Psoas muscle (tissue), 8 donors: Measurements from ENCODE around the gene SRR. TPM values are rescaled to one million over a fixed set of nuclear protein-coding genes. Genes with fewer than 3 reads are reported as not detected.

Experiments
- ATAC-seq, 4 donors: fragments of 200-7000 bp; cut with Tn5 transposase; one replicate each; pipeline ENCODE4 v1.9.1; 2020; ENCODE audit warnings: moderate library complexity in 3 of 4, mild to moderate bottlenecking in 2 of 4
- DNase-seq, 2 donors: peaks; one replicate each; pipeline ENCODE4 v3.0.0-alpha.2; 2020
- H3K27ac ChIP-seq: fragments of 200-600 bp; one replicate; pipeline ENCODE4 v1.8.0; 2022
- H3K27me3 ChIP-seq, 3 donors: fragments of 200-600 bp in 1 of 3; one replicate each; pipeline versions ENCODE4 v1.6.1 to v1.8.0; 2013 to 2022; ENCODE audit warnings: low read length in 2 of 3, mild to moderate bottlenecking in 2 of 3, moderate library complexity in 1 of 3; ENCODE audit not compliant: insufficient read depth in 3 of 3
- H3K36me3 ChIP-seq, 2 donors: fragments of 200-600 bp in 1 of 2; one replicate each; pipeline versions ENCODE4 v1.6.1 to v1.8.0; 2013 to 2022; ENCODE audit warnings: low read depth in 1 of 2, mild to moderate bottlenecking in 1 of 2, moderate library complexity in 1 of 2; ENCODE audit not compliant: insufficient read depth in 1 of 2
- H3K4me1 ChIP-seq: fragments of 200-600 bp; one replicate; pipeline ENCODE4 v1.8.0; 2022
- H3K4me3 ChIP-seq: fragments of 200-600 bp; one replicate; pipeline ENCODE4 v1.8.0; 2022; ENCODE audit warnings: mild to moderate bottlenecking
- H3K9me3 ChIP-seq: fragments of 200-600 bp; one replicate; pipeline ENCODE4 v1.8.0; 2022
- CTCF ChIP-seq: fragments of 200-600 bp; IDR thresholded peaks from one replicate; pipeline ENCODE4 v1.8.0; 2022; ENCODE audit warnings: antibody characterized with exemption
- WGBS, 3 donors: extraction: QIAGEN DNeasy Blood & Tissue Kit; methylation state at CpG; one replicate each; pipeline versions ENCODE4 v1.1.6 to v1.1.7; 2013; 5-methylcytosine and 5-hydroxymethylcytosine counted together
- intact Hi-C, 2 donors: fragments of 100-400 bp; cut with DNase I; formaldehyde crosslinking; loops; one replicate each; pipeline versions ENCODE4 v1.11.0 to v1.14.2; 2022
- polyA plus RNA-seq, 3 donors: library from polyadenylated mRNA; stranded (reverse); fragments of 200-250 nt; gene quantifications; one replicate each; pipeline ENCODE4 v1.2.3, GENCODE V29; 2013
- total RNA-seq, 4 donors: library from RNA; stranded (reverse); fragmentation: NEBNext Ultra II Directional in 2 of 4; extraction: Animal tissue kit (Norgen Biotek cat#: 25700) in 2 of 4; gene quantifications; one replicate each; pipeline versions ENCODE4 v1.2.1 to v1.2.4, GENCODE V29; 2021 to 2023
- donor health status: healthy with polysubstance abuse.
- donor health status: DM: no; HTN: no; CAD: no; lungs with moderate emphysema.
- donor health status: Bipolar disorder and iron deficiency.
- donor health status: healthy.
- donor health status: DM: yes; HTN: yes; CAD: no.
- donor health status: DM: no; HTN: no; CAD: no.
- donor health status: DM: no; HTN: no; CAD: no.
- donor health status: DM: yes; HTN: yes; CAD: no.

Gene SRR
- total and polyA plus RNA-seq, 7 donors, result 2.2 to 9.6 (median 5.1) TPM

- no peaks in the 10 kb centered on the region for H3K27me3 ChIP-seq
- WGBS, 3 donors, result 78 to 90% (median 83%) methylated on average over 8 of the region's 8 CpGs
- ATAC-seq (no peak), DNase-seq (no peak)
- H3K9me3 ChIP-seq, result no peaks in the 10 kb centered on the region
- peaks cover 18% of the 10 kb centered on the region for H3K4me1 ChIP-seq
- H3K36me3 ChIP-seq, result peaks cover 0 to 54% of the 10 kb centered on the region in 2 donors
- no peak for TF ChIP-seq CTCF
- H3K4me3 ChIP-seq, result no peak overlapping the region
- intact Hi-C loops, result loop anchor here in 1 of 2 donors (10.0 kb wide), 1 partner anchor 46 kb away; no protein-coding TSS in a partner anchor
- no peak overlapping the region for H3K27ac ChIP-seq
Measured at GRCh38 chr17:2368359-2368758, 64.6 kb downstream of the SRR start.

GRCh38 chr17:2369039-2369438 is 65.3 kb downstream of the SRR start:
- Histone ChIP-seq H3K4me3 (no peak overlapping the region), H3K27me3 (no peaks in the 10 kb centered on the region), H3K4me1 (peaks cover 12% of the 10 kb centered on the region), H3K9me3 (no peaks in the 10 kb centered on the region), H3K27ac (no peak overlapping the region), H3K36me3 (peaks cover 0 to 61% of the 10 kb centered on the region in 2 donors)
- 67 to 76% (median 73%) methylated on average over 5 of the region's 5 CpGs for WGBS, 3 donors
- no peak for TF ChIP-seq CTCF
- intact Hi-C loops, result loop anchor here in 1 of 2 donors (10.0 kb wide), 1 partner anchor 46 kb away; no protein-coding TSS in a partner anchor
- ATAC-seq (no peak), DNase-seq (no peak)

- Histone ChIP-seq H3K36me3 (peaks cover 0 to 62% of the 10 kb centered on the region in 2 donors), H3K27ac (no peak overlapping the region)
- TF ChIP-seq CTCF, result no peak
Measured at GRCh38 chr17:2369551-2370210, 65.9 kb downstream of the SRR start.

GRCh38 chr17:2370211-2370589 is 66.5 kb downstream of the SRR start:
- DNase-seq, result no peak
- Histone ChIP-seq H3K27ac (no peak overlapping the region), H3K27me3 (no peaks in the 10 kb centered on the region), H3K4me3 (no peak overlapping the region), H3K36me3 (peaks cover 0 to 62% of the 10 kb centered on the region in 2 donors), H3K4me1 (peaks cover under 1% of the 10 kb centered on the region), H3K9me3 (no peaks in the 10 kb centered on the region)
- no peak for ATAC-seq
- intact Hi-C loops, result no loop called here
- 91 to 92% (median 92%) methylated on average over 11 of the region's 11 CpGs for WGBS, 3 donors
- no peak for TF ChIP-seq CTCF

More at GRCh38 chr17:2369551-2370210, 65.9 kb downstream of the SRR start:
- ATAC-seq, result no peak
- no peak for DNase-seq
- peaks cover 5% of the 10 kb centered on the region for H3K4me1 ChIP-seq
- H3K9me3 ChIP-seq, result no peaks in the 10 kb centered on the region
- no peak overlapping the region for H3K4me3 ChIP-seq
- H3K27me3 ChIP-seq, result no peaks in the 10 kb centered on the region
- 61 to 75% (median 64%) methylated on average over 20 of the region's 20 CpGs for WGBS, 3 donors
- intact Hi-C loops, result loop anchor here in 1 of 2 donors (10.0 kb wide), 1 partner anchor 45 kb away; no protein-coding TSS in a partner anchor
